IgD-negative memory B cell (primary cell): ENCODE data around the gene SYF2. TPM values are rescaled to one million over a fixed set of nuclear protein-coding genes. Genes with fewer than 3 reads are reported as not detected.
"Not testable (repeated sequence)": the region's sequence is repeated elsewhere in the genome, so short reads cannot be mapped to it uniquely, and the experiment has no call there.

ENCODE experiments used
- H3K27ac Mint-ChIP-seq, 3 donors: one replicate each; pipeline ENCODE4 v1.8.0; 2020 to 2022; ENCODE audit warnings: mild to moderate bottlenecking in 3 of 3, mixed read lengths in 3 of 3, moderate library complexity in 1 of 3
- H3K27me3 Mint-ChIP-seq: one replicate; pipeline ENCODE4 v1.8.0; 2021; ENCODE audit warnings: mixed read lengths
- H3K36me3 Mint-ChIP-seq: one replicate; pipeline ENCODE4 v1.8.0; 2020; ENCODE audit warnings: mild to moderate bottlenecking, mixed read lengths
- H3K4me1 Mint-ChIP-seq, 3 donors: one replicate each; pipeline ENCODE4 v1.8.0; 2020 to 2022; ENCODE audit warnings: mixed read lengths in 3 of 3, mild to moderate bottlenecking in 1 of 3
- H3K4me3 Mint-ChIP-seq, 4 donors: one replicate each; pipeline ENCODE4 v1.8.0; 2020 to 2022; ENCODE audit warnings: mild to moderate bottlenecking in 4 of 4, mixed read lengths in 4 of 4, moderate library complexity in 3 of 4
- H3K9me3 Mint-ChIP-seq, 3 donors: one replicate each; pipeline ENCODE4 v1.8.0; 2020 to 2021; ENCODE audit warnings: mixed read lengths in 3 of 3, mild to moderate bottlenecking in 1 of 3
- polyA plus RNA-seq: library from polyadenylated mRNA; unstranded; fragments of 300-500 nt; fragmentation: Illumina TruSeq; gene quantifications from one replicate; pipeline ENCODE4 v1.2.3, GENCODE V29; 2021

SYF2 gene
- polyA plus RNA-seq = 91.2 TPM

DNA sequence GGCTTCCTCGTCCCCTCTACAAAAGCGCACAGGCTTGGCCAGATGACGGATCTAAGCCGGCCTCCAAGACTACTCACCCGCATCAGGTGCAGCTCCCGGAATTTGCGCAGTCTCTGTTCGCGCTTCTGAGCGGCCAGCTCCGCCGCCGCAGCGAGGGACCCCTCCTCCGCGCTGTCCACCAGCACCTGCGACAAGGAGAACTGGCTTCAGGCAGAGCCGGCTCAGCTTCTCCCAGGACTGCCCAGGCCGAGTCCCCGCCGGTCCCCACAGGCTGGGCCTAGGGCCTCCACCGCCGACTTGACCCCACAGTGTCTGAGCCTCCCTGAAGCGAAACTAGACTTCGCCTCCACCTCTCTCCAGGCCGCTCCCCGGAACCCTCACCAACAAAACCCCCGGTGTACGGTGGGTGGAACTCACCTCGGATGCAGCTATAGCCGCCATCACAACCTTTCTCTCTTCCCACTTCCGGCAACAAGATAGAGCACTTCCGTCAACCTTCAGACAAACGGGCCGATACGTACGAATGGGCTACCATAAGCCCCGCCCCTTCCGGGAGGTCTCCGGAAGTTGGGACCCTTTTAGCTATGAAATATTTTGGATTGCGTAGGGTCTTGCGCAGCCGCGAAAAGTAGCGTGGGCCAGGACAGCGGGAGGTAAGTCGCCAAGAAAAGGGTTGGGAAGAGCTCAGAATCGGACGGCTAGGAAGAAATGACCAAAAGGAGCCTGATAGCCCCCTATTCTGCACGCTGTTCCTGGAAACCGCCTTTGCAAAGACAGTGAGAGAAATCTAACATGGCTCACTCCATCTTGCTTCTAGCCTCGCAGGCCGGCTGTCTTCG, at the start of gene SYF2:
SYF2 (minus strand) TSS at position 476 of the 839 bp plus-strand sequence; CDS start at position 441, 35 bp downstream.
- Mint-ChIP-seq H3K27me3 (no peaks in the 10 kb centered on the region), H3K4me3 (no peak within 1 kb of the TSS), H3K27ac (peak within 1 kb of the TSS in 1 of 3 donors; percentile 19), H3K4me1 (peaks cover 12 to 30% (median 18%) of the 10 kb centered on the region in 3 donors), H3K36me3 (peaks cover 2% of the 10 kb centered on the region), H3K9me3 (no peaks in the 10 kb centered on the region)

DNA sequence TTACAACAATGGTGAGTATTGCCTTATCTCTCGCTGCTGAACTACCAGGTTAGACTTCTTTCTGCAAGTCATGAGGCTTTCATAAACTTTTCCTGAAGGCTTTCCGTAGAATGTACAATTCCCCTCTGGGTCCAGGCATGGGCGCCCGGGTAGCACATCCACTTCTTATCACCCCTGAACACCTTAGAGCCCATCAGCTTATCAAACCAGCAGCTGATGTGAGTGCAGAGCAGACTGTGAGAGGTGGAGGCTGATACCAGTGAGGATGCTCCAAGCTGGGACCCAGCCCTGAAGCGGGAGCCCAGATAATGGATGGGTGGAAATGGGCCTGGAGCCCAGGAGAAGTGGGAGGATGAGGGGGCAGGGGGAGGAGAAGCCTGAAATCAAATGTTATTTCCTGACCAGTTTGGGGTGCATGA, 47.4 kb upstream of the SYF2 start:
- not testable (repeated sequence) for H3K27ac Mint-ChIP-seq, H3K4me3 Mint-ChIP-seq, H3K36me3 Mint-ChIP-seq

DNA sequence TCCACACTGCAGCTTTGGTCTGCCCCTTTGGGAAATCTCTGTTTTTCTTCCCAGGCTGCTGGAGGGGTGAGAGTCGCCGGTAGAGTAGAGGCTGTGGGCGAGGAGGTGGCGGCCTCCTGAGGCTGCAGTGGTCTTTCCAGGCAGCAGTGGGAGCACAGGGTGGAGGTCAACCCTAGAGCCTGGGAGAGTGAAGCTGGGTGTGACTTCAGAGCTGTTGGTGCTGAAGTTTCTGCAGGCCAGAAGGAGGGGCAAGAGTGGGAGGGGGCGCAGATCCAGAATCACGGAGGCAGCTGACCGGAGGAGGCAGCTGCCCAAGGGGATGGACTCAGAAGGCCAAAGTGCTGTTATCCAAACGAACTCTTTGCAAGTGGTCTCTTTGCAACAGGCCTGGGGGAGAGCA, 46.5 kb upstream of the SYF2 start:
- H3K4me3 Mint-ChIP-seq, H3K4me1 Mint-ChIP-seq, H3K36me3 Mint-ChIP-seq, H3K27me3 Mint-ChIP-seq, H3K9me3 Mint-ChIP-seq, H3K27ac Mint-ChIP-seq: not testable (repeated sequence)

More for the DNA sequence above, 47.4 kb upstream of the SYF2 start:
- H3K9me3 Mint-ChIP-seq, H3K27me3 Mint-ChIP-seq, H3K4me1 Mint-ChIP-seq: not testable (repeated sequence)

DNA sequence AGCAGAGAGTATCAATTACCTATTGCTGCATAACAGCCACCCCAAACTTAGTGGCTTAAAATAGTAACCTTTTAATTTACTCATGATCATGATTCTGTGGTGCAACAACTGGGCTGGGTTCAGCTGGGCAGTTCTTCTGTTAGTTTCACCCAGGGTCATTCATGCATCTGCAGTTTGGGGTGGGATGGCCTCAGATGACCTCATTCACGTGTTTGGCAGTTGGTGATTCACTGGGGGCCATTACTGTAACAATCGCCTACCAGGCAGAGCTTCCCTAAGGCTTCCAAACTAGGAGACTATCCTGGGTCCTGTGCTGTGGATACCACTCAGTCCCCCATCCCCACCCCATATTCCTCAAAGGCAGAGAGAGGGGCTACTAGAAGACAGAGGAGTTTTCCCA, 46.1 kb upstream of the SYF2 start:
- not testable (repeated sequence) for H3K27me3 Mint-ChIP-seq, H3K27ac Mint-ChIP-seq, H3K4me3 Mint-ChIP-seq, H3K9me3 Mint-ChIP-seq, H3K4me1 Mint-ChIP-seq, H3K36me3 Mint-ChIP-seq

DNA sequence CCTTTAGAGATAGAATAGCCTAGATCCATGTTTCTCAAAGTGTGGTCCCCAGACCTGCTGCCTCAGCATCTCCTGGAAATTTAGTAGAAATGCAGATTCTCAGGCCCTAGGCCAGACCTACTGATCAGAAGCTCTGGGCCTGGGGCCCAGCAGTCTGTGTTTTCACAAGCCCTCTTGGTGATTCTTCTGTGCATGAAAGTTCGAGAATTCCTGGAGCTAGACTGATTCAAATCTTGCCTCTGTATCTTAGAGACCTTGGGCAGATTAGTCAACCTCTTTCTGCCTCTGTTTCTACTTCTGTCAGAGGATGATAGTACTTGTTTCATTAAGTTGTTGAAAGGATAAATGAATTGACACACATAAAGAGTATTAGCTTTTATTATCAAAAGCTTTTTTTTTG, 45.0 kb upstream of the SYF2 start:
- H3K4me3 Mint-ChIP-seq, H3K27ac Mint-ChIP-seq, H3K9me3 Mint-ChIP-seq, H3K4me1 Mint-ChIP-seq, H3K27me3 Mint-ChIP-seq, H3K36me3 Mint-ChIP-seq: not testable (repeated sequence)

DNA sequence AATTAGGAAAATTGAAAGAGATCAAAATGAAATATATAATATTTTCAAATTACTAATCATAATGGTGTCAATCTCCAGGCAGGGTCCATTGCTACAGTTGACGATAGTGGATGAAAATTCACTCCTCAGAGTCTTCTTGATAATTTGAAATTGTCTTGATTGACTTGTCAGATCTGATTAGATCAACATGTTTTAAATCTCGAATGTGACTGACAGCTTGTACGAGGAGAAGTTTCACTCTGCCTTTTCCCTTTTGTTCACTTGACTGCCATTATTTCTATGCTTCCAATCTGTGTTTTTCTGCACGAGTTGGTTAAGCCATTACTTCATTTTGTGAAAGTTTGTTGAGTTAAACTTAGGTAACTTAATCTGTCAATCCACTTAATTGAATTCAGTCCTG, 43.3 kb upstream of the SYF2 start:
- H3K27me3 Mint-ChIP-seq, H3K36me3 Mint-ChIP-seq, H3K9me3 Mint-ChIP-seq, H3K4me1 Mint-ChIP-seq, H3K27ac Mint-ChIP-seq, H3K4me3 Mint-ChIP-seq: not testable (repeated sequence)

DNA sequence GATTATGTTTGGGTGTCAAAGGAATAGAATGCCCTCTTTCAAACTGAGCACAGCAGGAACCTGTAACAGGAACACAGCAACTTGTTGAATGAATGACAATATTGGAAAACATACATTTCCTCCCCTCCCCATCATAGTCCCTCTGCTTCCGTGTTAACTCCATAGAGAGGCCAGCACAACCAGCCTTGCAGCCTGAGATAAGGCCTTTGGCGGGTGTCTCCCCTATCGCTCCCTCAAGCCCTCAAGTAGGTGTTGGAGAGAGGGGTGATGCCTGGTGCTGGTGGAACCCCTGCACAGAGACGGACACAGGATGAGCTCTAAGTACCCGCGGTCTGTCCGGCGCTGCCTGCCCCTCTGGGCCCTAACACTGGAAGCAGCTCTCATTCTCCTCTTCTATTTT, 39.9 kb upstream of the SYF2 start, which contains the start of gene RHD:
RHD (plus strand) TSS at position 272 of the 400 bp plus-strand sequence; CDS start at position 311, 39 bp downstream.
- H3K27me3 Mint-ChIP-seq, H3K36me3 Mint-ChIP-seq, H3K27ac Mint-ChIP-seq, H3K4me3 Mint-ChIP-seq, H3K4me1 Mint-ChIP-seq, H3K9me3 Mint-ChIP-seq: not testable (repeated sequence)

DNA sequence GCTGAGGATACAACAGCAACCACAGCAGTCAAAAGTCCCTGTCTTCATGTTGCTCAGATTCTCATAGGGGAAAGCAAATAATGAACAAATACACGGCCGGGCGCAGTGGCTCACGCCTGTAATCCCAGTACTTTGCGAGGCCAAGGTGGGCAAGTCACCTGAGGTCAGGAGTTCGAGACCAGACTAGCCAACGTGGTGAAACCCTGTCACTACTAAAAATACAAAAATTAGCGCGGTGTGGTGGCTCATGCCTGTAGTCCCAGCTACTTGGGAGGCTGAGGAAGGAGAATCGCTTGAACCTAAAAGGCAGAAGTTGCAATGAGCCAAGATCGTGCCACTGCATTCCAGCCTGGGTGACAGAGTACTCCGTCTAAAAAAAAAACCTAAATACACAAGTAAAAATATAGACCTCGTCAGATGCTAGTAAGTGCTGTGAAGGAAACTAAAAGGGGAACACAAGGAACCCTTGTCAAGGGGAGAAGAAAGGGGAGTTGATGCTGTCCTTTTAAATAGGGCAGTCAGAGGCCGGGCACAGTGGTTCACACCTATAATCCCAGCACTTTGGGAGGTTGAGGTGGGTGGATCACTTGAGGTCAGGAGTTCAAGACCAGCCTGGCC, 36.0 kb upstream of the SYF2 start:
- not testable (repeated sequence) for H3K36me3 Mint-ChIP-seq, H3K9me3 Mint-ChIP-seq, H3K27me3 Mint-ChIP-seq, H3K4me1 Mint-ChIP-seq
- peak overlapping the region; percentile 86 to 91 (median 88) for H3K4me3 Mint-ChIP-seq
- H3K27ac Mint-ChIP-seq = peak overlapping the region; percentile 63 to 93 (median 91)

DNA sequence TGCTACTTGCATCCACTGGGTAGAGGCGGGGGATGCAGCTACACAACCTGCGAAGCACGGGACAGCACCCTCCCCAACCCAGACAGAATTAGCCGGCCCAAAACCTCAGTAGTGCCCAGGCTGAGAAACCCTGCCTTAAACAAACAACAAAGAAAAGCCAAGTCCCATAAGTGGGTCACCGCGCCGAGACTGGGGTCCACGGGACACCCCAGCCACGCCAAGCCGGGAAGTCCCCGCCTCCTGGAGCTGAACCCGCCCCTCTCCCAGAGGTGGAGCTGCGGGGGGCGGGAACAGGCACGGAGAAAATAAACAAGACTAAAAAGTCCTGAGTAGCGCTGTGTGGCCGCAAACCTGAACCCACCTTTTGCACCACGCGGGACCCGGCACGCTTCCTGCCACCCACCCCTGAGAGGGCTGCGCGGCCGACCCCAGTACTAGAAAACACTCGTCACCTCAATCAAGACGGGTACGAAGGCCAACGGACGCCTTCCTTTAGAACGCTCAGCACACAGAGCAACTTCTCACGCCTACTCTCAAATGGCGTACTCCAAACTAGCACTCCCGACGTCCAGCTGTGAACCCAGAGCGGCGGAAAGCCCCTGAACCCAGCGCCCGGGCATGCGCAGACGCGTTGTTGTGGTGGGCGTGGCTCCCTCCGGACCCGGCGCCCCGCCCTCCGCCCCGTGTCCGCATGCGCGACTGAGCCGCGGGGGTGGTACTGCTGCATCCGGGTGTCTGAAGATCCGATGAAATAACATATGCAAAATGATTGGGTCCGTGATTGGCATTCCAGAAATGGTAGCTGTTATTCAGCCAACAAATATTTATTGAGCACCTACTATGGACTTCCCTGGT, 35.2 kb upstream of the SYF2 start:
- H3K27me3 Mint-ChIP-seq, H3K9me3 Mint-ChIP-seq, H3K36me3 Mint-ChIP-seq: not testable (repeated sequence)
- peak overlapping the region; percentile 86 to 91 (median 88) for H3K4me3 Mint-ChIP-seq
- H3K27ac Mint-ChIP-seq = peak overlapping the region; percentile 63 to 93 (median 91)
- peaks cover 2 to 11% (median 7%) of the 10 kb centered on the region in 3 donors for H3K4me1 Mint-ChIP-seq

DNA sequence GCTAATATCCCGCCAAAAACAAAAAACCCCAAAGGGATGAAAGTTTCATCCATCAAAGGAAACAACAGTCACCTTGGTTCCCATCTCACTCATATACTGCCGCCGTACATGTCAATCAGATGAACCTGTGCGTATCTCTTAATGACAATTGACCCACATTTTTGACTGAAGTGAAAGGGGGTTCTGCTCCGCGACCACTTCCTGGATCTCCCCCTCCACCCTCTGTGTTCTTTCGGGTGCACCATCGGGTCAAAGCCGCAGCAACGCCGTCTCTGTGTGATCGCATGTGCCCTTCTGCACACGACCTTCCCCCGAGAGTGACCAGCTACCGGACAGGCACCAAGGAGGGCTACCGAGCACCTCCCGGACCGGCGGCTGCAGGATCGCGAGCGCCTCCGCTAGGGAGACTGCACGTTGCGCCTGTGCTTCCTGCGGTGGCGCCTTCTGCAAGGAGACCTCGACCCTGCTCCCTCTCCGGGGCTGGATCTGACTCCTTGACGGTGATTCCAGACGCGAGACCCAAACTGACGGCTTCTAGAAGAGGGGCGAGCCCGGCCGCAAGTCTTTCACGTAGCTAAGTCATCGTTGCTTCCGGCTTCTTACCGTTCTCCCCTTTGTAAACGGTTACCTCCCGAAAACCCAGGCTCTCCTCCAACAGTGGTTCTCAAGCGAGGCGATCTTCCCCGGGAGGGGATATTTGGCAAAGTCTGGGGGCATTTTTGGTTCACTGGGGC, 34.4 kb upstream of the SYF2 start:
- Mint-ChIP-seq H3K27ac (peak overlapping the region in 2 of 3 donors; percentile 80 to 85), H3K4me1 (peaks cover 2 to 11% (median 7%) of the 10 kb centered on the region in 3 donors), H3K4me3 (peak overlapping the region; percentile 90 to 95 (median 94))
- not testable (repeated sequence) for H3K9me3 Mint-ChIP-seq, H3K36me3 Mint-ChIP-seq, H3K27me3 Mint-ChIP-seq

DNA sequence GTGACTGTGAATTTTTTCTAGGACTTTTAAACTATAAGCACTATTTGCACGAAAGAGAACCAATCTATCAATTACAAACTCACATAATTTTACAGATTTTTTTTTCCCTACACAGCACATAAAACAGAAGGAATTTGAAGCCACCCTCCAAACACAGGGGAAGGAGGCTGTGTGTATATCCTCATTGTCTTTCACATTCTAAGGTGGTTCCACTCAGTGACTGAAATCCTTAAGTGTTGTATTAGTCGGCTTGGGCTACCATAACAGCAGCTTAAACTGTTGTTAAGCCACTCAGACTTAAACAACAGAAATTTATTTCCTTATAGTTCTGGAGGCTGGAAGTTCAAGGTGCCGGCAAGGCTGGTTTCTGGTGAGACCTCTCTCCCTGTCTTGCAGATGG, 28.0 kb upstream of the SYF2 start:
- not testable (repeated sequence) for H3K4me3 Mint-ChIP-seq, H3K36me3 Mint-ChIP-seq, H3K9me3 Mint-ChIP-seq, H3K27me3 Mint-ChIP-seq, H3K27ac Mint-ChIP-seq
- H3K4me1 Mint-ChIP-seq = peaks cover 7 to 11% (median 7%) of the 10 kb centered on the region in 3 donors

DNA sequence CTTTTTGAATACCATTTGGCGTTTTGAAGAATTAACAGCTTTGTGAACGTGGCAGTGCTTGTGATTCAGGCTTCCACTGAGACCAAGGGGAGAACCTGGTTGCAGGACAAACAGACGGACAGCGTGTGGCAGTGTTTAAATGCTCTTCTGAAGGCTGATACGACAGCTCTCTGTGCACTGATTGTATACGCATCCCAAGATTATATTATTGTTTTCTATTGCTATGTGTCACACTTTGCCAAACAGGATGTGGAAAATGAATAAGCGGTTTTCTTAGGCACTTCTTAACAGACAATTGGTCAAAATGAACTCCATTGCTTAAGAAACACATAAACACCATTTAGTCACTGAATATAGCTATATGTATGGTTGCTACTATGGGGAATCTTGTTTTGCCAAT, 27.5 kb upstream of the SYF2 start:
- not testable (repeated sequence) for H3K27me3 Mint-ChIP-seq, H3K9me3 Mint-ChIP-seq, H3K36me3 Mint-ChIP-seq, H3K4me3 Mint-ChIP-seq, H3K27ac Mint-ChIP-seq
- peaks cover 7 to 11% (median 9%) of the 10 kb centered on the region in 3 donors for H3K4me1 Mint-ChIP-seq

DNA sequence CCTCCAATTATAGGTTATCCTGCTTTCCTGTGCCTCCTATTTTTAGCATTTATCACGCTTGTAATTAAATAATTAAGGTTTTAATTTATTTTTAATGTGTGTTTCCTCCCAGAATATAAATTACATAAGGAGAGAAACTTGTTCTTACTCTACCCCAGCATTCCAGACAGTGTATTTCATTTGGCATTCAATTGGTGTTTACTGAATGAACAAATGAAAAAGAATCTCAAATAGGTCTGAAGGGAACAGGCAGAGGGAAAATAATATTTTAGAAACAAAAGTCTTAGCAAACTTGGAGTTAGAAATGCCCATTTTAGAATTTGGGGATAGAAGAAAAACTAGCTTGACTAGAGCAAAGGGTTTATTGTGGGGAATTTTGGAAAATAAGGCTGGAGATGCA, 24.9 kb upstream of the SYF2 start:
- H3K36me3 Mint-ChIP-seq = peaks cover 3% of the 10 kb centered on the region
- H3K4me1 Mint-ChIP-seq = peaks cover 10 to 14% (median 11%) of the 10 kb centered on the region in 3 donors
- no peak overlapping the region for H3K4me3 Mint-ChIP-seq
- H3K27me3 Mint-ChIP-seq = no peaks in the 10 kb centered on the region
- no peak overlapping the region for H3K27ac Mint-ChIP-seq
- no peaks in the 10 kb centered on the region for H3K9me3 Mint-ChIP-seq

DNA sequence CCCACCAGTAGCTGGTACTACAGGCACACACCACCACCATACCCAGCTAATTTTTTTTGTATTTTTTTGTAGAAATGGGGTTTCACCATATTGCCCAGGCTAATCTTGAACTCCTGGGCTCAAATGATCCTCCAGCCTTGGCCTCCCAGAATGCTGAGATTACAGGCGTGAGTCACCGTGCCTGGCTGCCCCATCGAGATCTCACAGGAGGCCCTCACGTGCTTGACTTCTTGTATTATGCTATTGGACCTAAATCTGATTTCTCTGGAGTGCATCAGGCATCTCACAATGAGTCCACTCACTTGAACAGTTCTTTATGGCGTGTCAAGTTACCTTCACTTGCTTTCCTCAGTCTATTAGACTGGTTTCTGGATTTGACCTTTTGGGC, 24.3 kb upstream of the SYF2 start:
- Mint-ChIP-seq H3K27me3 (no peaks in the 10 kb centered on the region), H3K4me1 (peaks cover 11 to 14% (median 12%) of the 10 kb centered on the region in 3 donors), H3K9me3 (no peaks in the 10 kb centered on the region), H3K4me3 (no peak overlapping the region), H3K27ac (no peak overlapping the region), H3K36me3 (peaks cover 3% of the 10 kb centered on the region)
